GM12878 (cell line): ENCODE measurements around the gene ABCF3. TPM values are rescaled to one million over a fixed set of nuclear protein-coding genes. Genes with fewer than 3 reads are reported as not detected.

Experiments
- ATAC-seq: fragments of 200-7000 bp; cut with Tn5 transposase; 3 replicates; pipeline ENCODE4 v1.9.1; 2020; ENCODE audit warnings: mild to moderate bottlenecking, moderate library complexity
- BruUV-seq: library from RNA; stranded (reverse); fragments of 400-500 nt; replicated peaks from 2 replicates; lab custom pipeline; 2021; lab: Mats Ljungman, UMichigan
- CTCF ChIA-PET: fragments of 300-600 bp; sonication (Branson Sonifier 250); formaldehyde crosslinking; extraction: SDS; loops from one replicate; lab custom pipeline; 2021; ENCODE audit warnings: inconsistent platforms; lab: Yijun Ruan, JAX
- POLR2A ChIA-PET: fragments of 350-600 bp; formaldehyde crosslinking; extraction: SDS; loops from one replicate; lab custom pipeline; 2021; ENCODE audit warnings: inconsistent platforms; lab: Charles Lee
- RAD21 ChIA-PET: fragments of 300-600 bp; sonication (Branson Sonifier 250); formaldehyde crosslinking; loops from one replicate; lab custom pipeline; 2023; ENCODE audit warnings: antibody characterized with exemption; ENCODE audit not compliant: unreplicated experiment; lab: Charles Lee
- SMC1A ChIA-PET: fragments of 300-600 bp; sonication (Branson Sonifier 250); formaldehyde crosslinking; loops from one replicate; lab custom pipeline; 2023; ENCODE audit not compliant: unreplicated experiment, uncharacterized antibody; lab: Charles Lee
- DNase-seq: peaks from one replicate; pipeline ENCODE4 v3.0.0-alpha.2; 2011; ENCODE audit warnings: low read depth, low spot score
- FAIRE-seq: peaks from 3 replicates; lab custom pipeline; 2011; peaks lifted over from hg19 to GRCh38; lab: Jason Lieb, UNC
- H2AFZ ChIP-seq: 2 replicates; pipeline ENCODE4 v1.6.0; 2011; ENCODE audit warnings: low read depth, low read length, control low read depth; ENCODE audit not compliant: control insufficient read depth
- H3K27ac ChIP-seq: 2 replicates; pipeline ENCODE4 v1.5.1; 2011; ENCODE audit warnings: control low read depth; ENCODE audit not compliant: control insufficient read depth, insufficient read depth
- H3K27me3 ChIP-seq, 2 experiments: replicated peaks in 1 of 2; 2 replicates each; pipeline versions ENCODE4 v1.6.0 to v1.6.1; 2011; ENCODE audit warnings: low read length in 1 of 2; ENCODE audit not compliant: control insufficient read depth in 2 of 2, insufficient read depth in 2 of 2
- H3K36me3 ChIP-seq, 2 experiments: 2 replicates each; pipeline ENCODE4 v1.5.1; 2011; ENCODE audit warnings: low read length in 1 of 2; ENCODE audit not compliant: control insufficient read depth in 2 of 2, insufficient read depth in 2 of 2
- H3K4me1 ChIP-seq: 2 replicates; pipeline ENCODE4 v1.6.1; 2011; ENCODE audit warnings: mild to moderate bottlenecking, low read length, moderate library complexity, mixed read lengths; ENCODE audit not compliant: control insufficient read depth, insufficient read depth
- H3K4me2 ChIP-seq: 2 replicates; pipeline ENCODE4 v1.6.0; 2011; ENCODE audit warnings: control low read depth; ENCODE audit not compliant: control insufficient read depth, insufficient read depth
- H3K4me3 ChIP-seq: fragments of 200-600 bp; sonication (generic); 2 replicates; pipeline ENCODE4 v1.5.1; 2016
- H3K79me2 ChIP-seq: 2 replicates; pipeline ENCODE4 v1.6.0; 2011; ENCODE audit warnings: low read length; ENCODE audit not compliant: control insufficient read depth, insufficient read depth
- H3K9ac ChIP-seq: 2 replicates; pipeline ENCODE4 v1.8.0; 2011; ENCODE audit warnings: low read length, control low read depth, mixed read lengths; ENCODE audit not compliant: control insufficient read depth, insufficient read depth
- H3K9me3 ChIP-seq: replicated peaks from 3 replicates; pipeline ENCODE4 v1.5.1; 2011; ENCODE audit warnings: mild to moderate bottlenecking, low read length; ENCODE audit not compliant: control insufficient read depth, insufficient read depth
- H4K20me1 ChIP-seq: 2 replicates; pipeline ENCODE4 v1.6.0; 2011; ENCODE audit not compliant: control insufficient read depth, insufficient read depth
- BHLHE40 ChIP-seq, 2 experiments: fragments of 450-650 bp in 1 of 2; IDR thresholded peaks; 2 replicates each; pipeline ENCODE4 v1.6.1; 2011 to 2017; ENCODE audit warnings: low read depth in 2 of 2, borderline replicate concordance in 1 of 2, improper control_type of control experiment in 1 of 2, low read length in 1 of 2, mild to moderate bottlenecking in 1 of 2
- CHD2 ChIP-seq: IDR thresholded peaks from 2 replicates; pipeline ENCODE4 v1.6.1; 2011; ENCODE audit warnings: low read depth, low read length, improper control_type of control experiment, borderline replicate concordance
- HDAC6 ChIP-seq: fragments of 200-600 bp; sonication (generic); IDR thresholded peaks from one replicate; pipeline ENCODE4 v1.8.0; 2017; ENCODE audit warnings: antibody characterized with exemption; ENCODE audit not compliant: unreplicated experiment
- KAT2A ChIP-seq: conservative IDR thresholded peaks from 2 replicates; pipeline ENCODE4 v1.6.1; 2011; ENCODE audit warnings: low read depth, low read length; ENCODE audit not compliant: control insufficient read depth
- POLR2A ChIP-seq: IDR thresholded peaks from 2 replicates; pipeline ENCODE4 v1.6.1; 2011; ENCODE audit warnings: low read depth, mild to moderate bottlenecking, low read length
- SMAD1 ChIP-seq: fragments of 450-650 bp; IDR thresholded peaks from 2 replicates; pipeline ENCODE4 v1.6.1; 2018; ENCODE audit warnings: mild to moderate bottlenecking, low read depth; ENCODE audit not compliant: partially characterized antibody
- STAT1 ChIP-seq: fragments of 450-650 bp; conservative IDR thresholded peaks from 2 replicates; pipeline ENCODE4 v1.6.1; 2014; ENCODE audit warnings: antibody characterized with exemption, mild to moderate bottlenecking
- SUZ12 ChIP-seq: fragments of 200-600 bp; sonication (generic); IDR thresholded peaks from one replicate; pipeline ENCODE4 v1.6.1; 2018; ENCODE audit warnings: antibody characterized with exemption, mild to moderate bottlenecking; ENCODE audit not compliant: unreplicated experiment
- TCF7 ChIP-seq: IDR thresholded peaks from 2 replicates; pipeline ENCODE4 v1.6.1; 2014; ENCODE audit warnings: antibody characterized with exemption, borderline replicate concordance
- WGBS: methylation state at CpG from one replicate; pipeline ENCODE4 v1.1.6; 2016; ENCODE audit warnings: low lambda C conversion rate; ENCODE audit not compliant: insufficient replicate concordance, insufficient coverage; ENCODE audit errors: missing lambda C conversion rate; 5-methylcytosine and 5-hydroxymethylcytosine counted together
- in situ Hi-C: fragments of 300-500 bp; cut with MboI; formaldehyde crosslinking; loops from 9 replicates; pipeline ENCODE4 v1.14.3; 2018; ENCODE audit warnings: mixed read lengths
- intact Hi-C: fragments of 100-400 bp; cut with micrococcal nuclease; formaldehyde crosslinking; loops from one replicate; pipeline ENCODE4 v1.14.2; 2022; ENCODE audit not compliant: unreplicated experiment
- polyA plus RNA-seq, 11 experiments: library from polyadenylated mRNA; depleted of rRNA in 4 of 11; unstranded in 6 of 11; stranded (reverse) in 5 of 11; fragments of >200 nt; fragmentation: Nextera tagmentation in 4 of 11; fragmentation: Illumina TruSeq in 1 of 11; extraction: Ambion mirVana in 4 of 11; extraction: Trizol in 1 of 11; gene quantifications; 1 replicate in 1 of 11; 2 replicates in 10 of 11; pipeline versions ENCODE4 v1.2.1 to v1.2.3, GENCODE V29; 2011 to 2016; ENCODE audit warnings: inconsistent platforms in 2 of 11, missing spikeins in 2 of 11, low read depth in 1 of 11
- total RNA-seq, 4 experiments: library from RNA; depleted of rRNA in 3 of 4; stranded (reverse); fragments of >200 nt in 3 of 4; fragmentation: Illumina TruSeq in 1 of 4; extraction: Trizol in 1 of 4; gene quantifications; 2 replicates each; pipeline versions ENCODE4 v1.2.1 to v1.2.3, GENCODE V29; 2013 to 2021
- TF ChIP-seq, protein P1 (sequence below), 3 experiments: IDR thresholded peaks in 2 of 3; conservative IDR thresholded peaks in 1 of 3; 2 replicates each; pipeline ENCODE4 v1.5.1; 2011; ENCODE audit warnings: low read depth in 3 of 3, low read length in 3 of 3, mild to moderate bottlenecking in 3 of 3, control low read depth in 2 of 3, moderate library complexity in 2 of 3, inconsistent platforms in 1 of 3, mixed read lengths in 1 of 3; ENCODE audit not compliant: control insufficient read depth in 2 of 3, insufficient read depth in 1 of 3; ENCODE audit errors: extremely low read depth in 1 of 3

Gene ABCF3
- total and polyA plus RNA-seq, 10 of the 15 experiments (the other 5 are each of a cell fraction or from before 2014, with no cell fraction given), result 6.1 to 71.3 (median 46.9) TPM

DNA sequence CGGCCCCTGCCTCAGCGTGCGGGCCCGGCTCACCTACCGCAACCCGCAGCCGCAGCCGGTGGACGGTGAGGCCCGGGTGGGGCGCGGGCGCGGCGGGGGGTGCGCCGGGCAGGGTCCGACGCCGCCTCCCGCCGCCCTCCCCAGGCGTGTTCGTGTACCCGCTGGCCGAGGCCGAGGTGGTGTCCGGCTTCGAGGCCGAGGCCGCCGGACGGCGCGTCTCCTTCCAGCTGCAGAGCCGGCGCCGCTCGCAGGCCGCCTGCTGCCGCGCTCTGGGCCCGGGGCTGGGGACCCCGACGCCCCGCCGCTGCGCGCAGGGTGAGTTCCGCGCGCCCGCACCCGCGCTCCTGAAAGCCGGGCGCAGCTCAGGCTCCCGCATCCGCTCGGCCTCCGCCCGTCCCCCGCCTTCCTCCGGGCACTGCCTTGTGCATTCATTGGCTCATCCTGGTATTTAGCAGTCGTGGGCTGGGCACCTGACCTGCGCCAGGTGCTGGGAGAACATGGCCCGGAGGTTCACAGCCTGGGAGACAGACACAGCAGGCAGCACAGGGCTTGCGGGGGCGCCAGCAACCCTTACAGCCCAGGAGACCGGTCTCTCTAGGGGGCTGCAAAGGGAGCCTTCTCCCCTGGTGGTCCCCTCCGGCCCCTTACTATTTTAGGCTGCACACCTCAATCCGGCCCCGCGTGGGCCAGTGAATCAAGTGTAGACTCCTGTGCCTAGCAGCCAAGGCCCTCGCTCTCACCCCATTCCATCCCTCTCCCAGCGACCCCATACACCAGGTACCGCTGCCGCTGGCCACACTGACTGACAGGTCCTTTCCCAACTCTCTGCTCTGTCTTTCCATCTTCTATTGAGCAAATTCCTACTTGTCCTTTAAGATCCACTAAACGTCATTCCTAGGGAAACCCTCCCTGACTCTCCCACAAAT is 44.9 kb downstream of the ABCF3 start:
- BruUV-seq, result no TSS peak
- Histone ChIP-seq H3K36me3 (no peaks in the 10 kb centered on the region), H3K27me3 (peaks cover 16 to 18% of the 10 kb centered on the region in 2 experiments), H3K79me2 (no peaks in the 10 kb centered on the region), H3K4me2 (no peak overlapping the region), H3K4me3 (no peak overlapping the region), H3K27ac (no peak overlapping the region), H2AFZ (no peak overlapping the region), H4K20me1 (no peaks in the 10 kb centered on the region), H3K9ac (no peak overlapping the region), H3K9me3 (no peaks in the 10 kb centered on the region), H3K4me1 (no peaks in the 10 kb centered on the region)
- no peak for ATAC-seq
- WGBS, result 11% methylated on average over 53 of the region's 79 CpGs
- DNase-seq, result no peak
- TF ChIP-seq HDAC6, result no peak
- TF ChIP-seq SUZ12, result peak; percentile 86
- FAIRE-seq, result no peak
- POLR2A ChIA-PET, result interaction anchor here (0.7 kb wide), 1 partner anchor 46 kb away, joined by 5 read pairs; no protein-coding TSS in a partner anchor
- CTCF ChIA-PET, result no interaction called here
- SMC1A ChIA-PET, result no interaction called here
- RAD21 ChIA-PET, result interaction anchor here (1.0 kb wide), 1 partner anchor 10 kb away, joined by 4 read pairs; no protein-coding TSS in a partner anchor
- intact Hi-C loops, result no loop called here
- in situ Hi-C loops, result no loop called here

DNA sequence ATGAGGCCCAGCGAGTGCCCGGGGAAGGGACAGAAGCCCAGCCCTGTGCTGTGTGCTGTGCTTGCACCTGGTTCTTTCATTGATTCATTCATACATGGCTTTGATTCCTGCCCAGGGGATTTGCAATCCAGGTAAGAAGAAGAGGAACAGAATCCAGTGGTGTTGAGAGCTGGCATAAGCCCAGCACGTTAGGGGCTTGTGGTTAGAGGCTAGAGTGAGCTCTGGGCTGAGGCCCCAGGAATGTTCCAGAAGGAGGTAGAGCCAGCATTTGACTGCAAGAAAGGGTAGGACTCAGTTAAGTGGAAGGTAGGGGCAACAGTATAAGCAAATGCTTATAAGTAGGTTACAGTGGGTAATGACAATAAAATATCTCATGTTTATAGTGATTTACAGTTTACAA is 45.7 kb downstream of the ABCF3 start:
- Histone ChIP-seq H4K20me1 (no peaks in the 10 kb centered on the region), H3K4me1 (no peaks in the 10 kb centered on the region), H3K27ac (no peak overlapping the region), H3K9me3 (no peaks in the 10 kb centered on the region), H3K36me3 (no peaks in the 10 kb centered on the region), H3K9ac (no peak overlapping the region), H2AFZ (no peak overlapping the region), H3K27me3 (peaks cover 16 to 18% of the 10 kb centered on the region in 2 experiments), H3K4me3 (no peak overlapping the region), H3K79me2 (no peaks in the 10 kb centered on the region), H3K4me2 (no peak overlapping the region)
- ChIA-PET RAD21 (no interaction called here), CTCF (interaction anchor here (1.0 kb wide), 1 partner anchor 57 kb away, joined by 3 read pairs; no protein-coding TSS in a partner anchor), POLR2A (no interaction called here), SMC1A (no interaction called here)
- TF ChIP-seq, protein P1, sequence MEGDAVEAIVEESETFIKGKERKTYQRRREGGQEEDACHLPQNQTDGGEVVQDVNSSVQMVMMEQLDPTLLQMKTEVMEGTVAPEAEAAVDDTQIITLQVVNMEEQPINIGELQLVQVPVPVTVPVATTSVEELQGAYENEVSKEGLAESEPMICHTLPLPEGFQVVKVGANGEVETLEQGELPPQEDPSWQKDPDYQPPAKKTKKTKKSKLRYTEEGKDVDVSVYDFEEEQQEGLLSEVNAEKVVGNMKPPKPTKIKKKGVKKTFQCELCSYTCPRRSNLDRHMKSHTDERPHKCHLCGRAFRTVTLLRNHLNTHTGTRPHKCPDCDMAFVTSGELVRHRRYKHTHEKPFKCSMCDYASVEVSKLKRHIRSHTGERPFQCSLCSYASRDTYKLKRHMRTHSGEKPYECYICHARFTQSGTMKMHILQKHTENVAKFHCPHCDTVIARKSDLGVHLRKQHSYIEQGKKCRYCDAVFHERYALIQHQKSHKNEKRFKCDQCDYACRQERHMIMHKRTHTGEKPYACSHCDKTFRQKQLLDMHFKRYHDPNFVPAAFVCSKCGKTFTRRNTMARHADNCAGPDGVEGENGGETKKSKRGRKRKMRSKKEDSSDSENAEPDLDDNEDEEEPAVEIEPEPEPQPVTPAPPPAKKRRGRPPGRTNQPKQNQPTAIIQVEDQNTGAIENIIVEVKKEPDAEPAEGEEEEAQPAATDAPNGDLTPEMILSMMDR (IDR thresholded peaks at IDR 0.05 in 2 of 3, conservative IDR thresholded peaks at IDR 0.05 in 1 of 3; ENCODE audit: control insufficient read depth in 2 of 3, extremely low read depth in 1 of 3, insufficient read depth in 1 of 3, low read depth in 3 of 3, low read length in 3 of 3), result no peak
- TF ChIP-seq KAT2A (no peak), CHD2 (no peak), TCF7 (no peak), STAT1 (no peak), POLR2A (no peak), BHLHE40 (IDR thresholded peaks at IDR 0.05; ENCODE audit: borderline replicate concordance in 1 of 2, low read depth in 2 of 2, low read length in 1 of 2) (no peak), SMAD1 (no peak)
- no peak for DNase-seq
- in situ Hi-C loops (no loop called here), intact Hi-C loops (no loop called here)
- no peak for ATAC-seq
- BruUV-seq, result no TSS peak
- FAIRE-seq, result no peak
- WGBS, result 65% methylated on average over 3 of the region's 3 CpGs
